NCI-H2081 (cell line): Measurements from ENCODE around the gene EGLN1.

ENCODE experiments used
- DNase-seq, 2 experiments: peaks; one replicate each; lab custom pipeline; 2025; lab: John Stamatoyannopoulos, UW

Gene EGLN1

DNA sequence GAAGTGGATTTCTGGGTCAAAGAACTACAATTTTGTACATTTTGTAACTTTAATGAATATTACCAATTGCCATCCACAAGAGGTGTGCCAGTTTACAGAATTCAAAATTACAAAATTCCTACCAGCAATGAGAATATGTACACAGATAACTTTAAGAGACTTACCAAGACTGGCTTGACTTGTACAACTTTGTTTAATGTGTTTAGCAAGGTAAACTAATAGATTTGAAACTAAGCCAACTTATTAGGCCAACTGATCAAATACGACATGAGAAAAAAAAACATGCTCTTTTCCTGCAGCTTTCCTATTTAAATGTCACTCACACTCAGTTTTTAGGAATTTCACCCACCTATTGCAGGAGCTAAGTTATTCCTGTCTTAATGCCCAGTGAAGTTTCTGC lies 95.8 kb downstream of the EGLN1 start:
- no peak for DNase-seq

DNA sequence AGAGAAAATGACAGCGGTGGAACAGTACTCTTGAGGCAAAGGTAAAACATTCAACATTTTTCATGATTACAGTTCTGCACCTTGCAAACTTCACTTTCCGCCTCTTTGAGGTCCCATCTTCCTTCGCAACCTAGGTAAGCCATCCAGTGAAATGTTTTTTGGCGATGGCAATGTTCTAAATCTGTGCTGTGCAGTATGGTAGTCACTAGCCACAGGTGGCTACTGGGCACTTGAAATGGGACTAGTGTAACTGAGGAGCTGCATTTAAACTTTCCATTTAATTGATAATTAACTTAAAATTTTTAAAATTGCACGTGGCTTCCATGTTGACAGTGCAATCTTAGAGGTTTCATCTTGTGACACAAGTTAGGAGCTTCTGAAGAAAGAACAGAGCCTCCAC lies 97.4 kb downstream of the EGLN1 start:
- DNase-seq, result no peak

- no peak for DNase-seq
Measured at GRCh38 chr1:231322880-231323530, 99.1 kb downstream of the EGLN1 start.

DNA sequence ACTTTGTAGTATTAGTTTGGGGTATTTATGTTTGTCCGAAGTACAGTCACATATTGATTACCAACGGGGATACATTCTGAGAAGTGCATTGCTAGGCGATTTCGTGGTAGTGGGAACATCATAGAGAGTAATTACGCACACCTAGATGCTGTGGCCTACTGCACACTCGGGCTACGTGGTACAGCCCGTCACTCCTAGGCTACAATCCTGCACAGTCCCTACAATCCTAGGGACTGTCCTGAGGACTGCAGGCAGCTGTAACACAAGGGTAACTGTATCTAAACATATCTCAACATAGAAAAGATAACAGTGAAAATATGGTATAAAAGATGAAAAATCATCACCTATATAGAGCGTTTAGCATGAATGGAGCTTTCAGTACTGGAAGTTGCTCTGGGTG lies 103.0 kb downstream of the EGLN1 start:
- no peak for DNase-seq

GRCh38 chr1:231318568-231318967 lies 103.5 kb downstream of the EGLN1 start:
- no peak for DNase-seq

GRCh38 chr1:231318015-231318355 lies 104.1 kb downstream of the EGLN1 start:
- DNase-seq, result no peak

DNA sequence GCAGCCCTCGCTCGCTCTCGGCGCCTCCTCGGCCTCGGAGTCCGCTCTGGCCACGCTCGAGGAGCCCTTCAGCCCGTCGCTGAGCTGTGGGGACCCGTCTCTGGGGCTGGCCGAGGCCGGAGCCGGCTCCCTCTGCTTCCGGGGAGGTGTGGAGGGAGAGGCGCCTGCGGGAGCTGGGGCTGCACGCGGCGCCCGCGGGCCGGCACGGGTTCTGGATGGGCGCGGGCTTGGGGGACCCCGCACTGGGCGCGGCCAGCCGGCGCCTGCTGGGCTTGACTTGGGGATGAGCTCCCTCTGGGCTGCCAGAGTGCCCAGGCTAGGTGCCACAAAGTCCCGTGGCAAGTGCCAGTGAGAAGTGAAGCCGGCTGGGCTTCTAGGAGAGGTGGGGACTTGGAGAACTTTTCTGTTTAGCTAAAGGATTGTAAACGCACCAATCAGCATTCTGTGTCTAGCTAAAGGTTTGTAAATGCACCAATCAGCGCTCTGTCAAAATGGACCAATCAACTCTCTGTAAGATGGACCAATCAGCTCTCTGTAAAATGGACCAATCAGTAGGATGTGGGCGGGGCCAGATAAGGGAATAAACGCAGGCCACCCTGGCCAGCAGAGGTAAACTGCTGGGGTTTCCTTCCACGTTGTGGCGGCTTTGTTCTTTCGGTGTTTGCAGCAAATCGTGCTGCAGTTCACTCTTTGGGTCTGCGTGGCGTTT lies 104.6 kb downstream of the EGLN1 start:
- no peak for DNase-seq

DNA sequence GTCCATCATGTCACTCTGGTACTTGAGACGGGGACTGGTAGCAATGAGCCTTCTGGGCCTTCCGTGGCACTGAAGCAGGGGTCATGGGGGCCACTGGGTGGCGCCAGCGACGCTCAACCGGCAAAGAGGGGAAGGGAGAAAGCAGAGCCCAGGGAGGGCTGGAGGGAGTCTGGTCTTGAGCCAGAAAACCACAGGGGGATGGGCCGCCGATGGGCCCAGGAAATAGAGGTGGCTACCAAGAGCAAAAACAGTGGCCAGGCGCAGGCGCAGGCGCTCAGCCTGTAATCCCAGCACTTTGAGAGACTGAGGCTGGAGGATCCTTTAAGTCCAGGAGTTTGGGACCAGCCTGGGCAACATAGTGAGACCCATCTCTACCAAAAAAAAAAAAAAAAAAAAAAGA lies 106.2 kb downstream of the EGLN1 start:
- no peak for DNase-seq
